CD4-positive, CD25-positive, alpha-beta regulatory T cell (primary cell): ENCODE results near the gene NKX2-8. TPM values are rescaled to one million over a fixed set of nuclear protein-coding genes. Genes with fewer than 3 reads are reported as not detected.

Experiments used
- ATAC-seq, 2 donors: fragments of 150-1000 bp; cut with Tn5 transposase; one replicate each; pipeline ENCODE4 v1.10.0; 2021; ENCODE audit warnings: low read depth in 2 of 2, moderate number of reproducible peaks in 2 of 2, moderate library complexity in 1 of 2
- DNase-seq, 3 donors: peaks; one replicate each; pipeline versions ENCODE4 v3.0.0 to v3.0.0-alpha.2; 2012 to 2022; ENCODE audit warnings: mixed read lengths in 1 of 3
- H3K27ac ChIP-seq: one replicate; pipeline ENCODE4 v1.7.0; 2013; ENCODE audit warnings: mild to moderate bottlenecking, low read length; ENCODE audit not compliant: insufficient read depth, poor library complexity, severe bottlenecking
- H3K27me3 ChIP-seq: one replicate; pipeline ENCODE4 v1.7.0; 2013; ENCODE audit warnings: low read length; ENCODE audit not compliant: control insufficient read depth, insufficient read depth
- H3K36me3 ChIP-seq: one replicate; pipeline ENCODE4 v1.7.0; 2013; ENCODE audit warnings: mild to moderate bottlenecking, low read length, moderate library complexity; ENCODE audit not compliant: control insufficient read depth, insufficient read depth
- H3K4me1 ChIP-seq: 2 replicates; pipeline ENCODE4 v1.7.0; 2013; ENCODE audit warnings: mild to moderate bottlenecking, low read length; ENCODE audit not compliant: insufficient read depth, control insufficient read depth, poor library complexity, severe bottlenecking
- H3K4me3 ChIP-seq: one replicate; pipeline ENCODE4 v1.7.0; 2013; ENCODE audit warnings: low read depth, mild to moderate bottlenecking, low read length, moderate library complexity
- H3K9me3 ChIP-seq, 2 experiments: 1 replicate in 1 of 2; 2 replicates in 1 of 2; pipeline ENCODE4 v1.7.0; 2013; ENCODE audit warnings: low read length in 2 of 2, mild to moderate bottlenecking in 1 of 2, moderate library complexity in 1 of 2; ENCODE audit not compliant: control insufficient read depth in 2 of 2
- H3K27ac Mint-ChIP-seq, 3 donors: one replicate each; pipeline ENCODE4 v1.8.0; 2020 to 2022; ENCODE audit warnings: mild to moderate bottlenecking in 3 of 3, mixed read lengths in 3 of 3, moderate library complexity in 2 of 3
- H3K27me3 Mint-ChIP-seq: one replicate; pipeline ENCODE4 v1.8.0; 2022; ENCODE audit warnings: mild to moderate bottlenecking, mixed read lengths
- H3K36me3 Mint-ChIP-seq: one replicate; pipeline ENCODE4 v1.8.0; 2020; ENCODE audit warnings: mixed read lengths
- H3K4me1 Mint-ChIP-seq, 4 donors: one replicate each; pipeline ENCODE4 v1.8.0; 2020 to 2022; ENCODE audit warnings: mixed read lengths in 4 of 4, mild to moderate bottlenecking in 1 of 4
- H3K4me3 Mint-ChIP-seq, 4 donors: one replicate each; pipeline ENCODE4 v1.8.0; 2020 to 2022; ENCODE audit warnings: mild to moderate bottlenecking in 4 of 4, mixed read lengths in 4 of 4, moderate library complexity in 3 of 4
- H3K9me3 Mint-ChIP-seq, 7 donors: one replicate each; pipeline ENCODE4 v1.8.0; 2020 to 2022; ENCODE audit warnings: mixed read lengths in 7 of 7, mild to moderate bottlenecking in 3 of 7, moderate library complexity in 2 of 7
- polyA plus RNA-seq, 4 donors: library from polyadenylated mRNA; unstranded; fragments of 300-500 nt; fragmentation: Illumina TruSeq; gene quantifications; one replicate each; pipeline ENCODE4 v1.2.3, GENCODE V29; 2021
- total RNA-seq: library from RNA; stranded (reverse); gene quantifications from one replicate; pipeline ENCODE4 v1.2.3, GENCODE V29; 2022

Gene NKX2-8
- total RNA-seq (not detected), polyA plus RNA-seq (not detected)

DNA sequence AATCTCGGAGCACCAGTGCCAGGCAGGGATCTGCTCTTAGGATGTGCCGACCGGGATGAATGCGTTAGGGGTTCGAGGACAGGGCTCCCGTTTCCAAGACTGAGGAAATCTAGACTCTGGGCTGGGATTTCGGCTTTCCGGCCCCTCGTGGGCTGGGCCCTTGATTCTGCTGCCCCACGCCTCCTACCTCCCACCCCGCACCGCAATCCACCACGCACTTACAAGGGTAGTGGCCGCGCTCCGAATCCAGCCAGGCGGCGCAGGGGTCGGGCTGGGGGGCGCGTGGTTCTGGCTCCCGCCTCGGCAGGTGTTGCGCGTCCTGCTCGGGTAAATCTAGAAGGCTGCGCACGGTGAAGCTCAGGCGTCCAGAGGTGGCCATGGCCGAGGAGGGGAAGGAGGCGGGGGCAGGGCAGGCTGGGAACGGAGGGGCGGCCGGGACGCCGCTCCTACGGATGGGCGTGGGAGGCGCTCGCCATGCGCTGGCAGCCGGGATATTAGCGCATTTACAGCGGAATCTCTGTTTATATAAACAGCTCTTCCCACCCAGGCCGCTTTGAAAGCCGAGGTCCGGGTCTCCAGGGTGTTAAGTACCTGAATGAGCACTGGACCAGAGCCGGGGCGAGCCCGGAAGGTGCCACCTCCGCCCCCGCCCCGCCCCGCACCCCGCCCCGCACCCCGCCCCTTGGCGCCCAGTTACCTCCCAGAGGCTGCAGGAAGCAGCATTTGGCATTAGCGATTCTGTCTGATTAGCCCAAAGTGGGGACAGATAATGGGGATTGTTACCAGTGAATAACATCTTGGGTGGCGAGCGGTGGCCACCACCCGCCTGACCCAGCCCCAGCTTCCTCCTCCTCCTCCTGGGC is at the start of gene NKX2-8:
Gene NKX2-8 (minus strand): TSS at position 604 of the 863 bp plus-strand sequence. CDS start 225 bp downstream, at position 379.
- DNase-seq (no peak), ATAC-seq (no peak)
- no peak within 1 kb of the TSS for H3K4me3 Mint-ChIP-seq
- Histone ChIP-seq H3K4me1 (no peaks in the 10 kb centered on the region), H3K4me3 (no peak within 1 kb of the TSS), H3K27me3 (peaks cover 22% of the 10 kb centered on the region), H3K36me3 (no peaks in the 10 kb centered on the region), H3K9me3 (no peaks in the 10 kb centered on the region), H3K27ac (no peak within 1 kb of the TSS)
- peaks cover 0 to 2% (median 0%) of the 10 kb centered on the region in 4 donors for H3K4me1 Mint-ChIP-seq
- H3K36me3 Mint-ChIP-seq, result no peaks in the 10 kb centered on the region
- H3K27ac Mint-ChIP-seq, result no peak within 1 kb of the TSS
- H3K27me3 Mint-ChIP-seq, result peaks cover 72% of the 10 kb centered on the region
- H3K9me3 Mint-ChIP-seq, result peaks cover 0 to 5% (median 0%) of the 10 kb centered on the region in 7 donors

DNA sequence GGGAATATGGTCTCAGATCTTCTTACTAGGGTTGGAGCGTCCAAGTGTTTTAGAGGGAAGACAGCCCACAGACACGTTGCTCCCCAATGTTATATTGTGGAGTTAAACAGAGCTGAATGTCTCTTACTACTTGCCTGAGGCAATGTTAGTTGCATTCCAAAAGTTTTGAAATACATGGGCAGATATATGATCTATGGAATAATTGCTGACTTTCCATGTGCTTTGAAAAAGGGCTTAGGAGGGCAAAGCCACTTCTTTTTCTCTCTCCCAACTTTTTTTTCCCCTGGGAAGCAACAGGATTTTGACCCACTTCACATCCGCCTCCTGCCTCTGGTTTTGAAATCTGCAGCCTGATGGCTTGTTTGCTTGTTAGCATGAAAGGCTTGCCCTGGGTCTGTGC is 45.6 kb upstream of the NKX2-8 start:
- H3K9me3 ChIP-seq, result no peaks in the 10 kb centered on the region
- no peak overlapping the region for H3K4me3 ChIP-seq
- no peaks in the 10 kb centered on the region for H3K27me3 Mint-ChIP-seq
- no peaks in the 10 kb centered on the region for H3K36me3 Mint-ChIP-seq
- H3K27ac ChIP-seq, result no peak overlapping the region
- no peaks in the 10 kb centered on the region for H3K27me3 ChIP-seq
- no peaks in the 10 kb centered on the region for H3K4me1 ChIP-seq
- peaks cover 0 to 4% (median 2%) of the 10 kb centered on the region in 7 donors for H3K9me3 Mint-ChIP-seq
- no peak overlapping the region for H3K4me3 Mint-ChIP-seq
- no peaks in the 10 kb centered on the region for H3K4me1 Mint-ChIP-seq
- ATAC-seq, result no peak
- no peak for DNase-seq
- H3K27ac Mint-ChIP-seq, result no peak overlapping the region
- H3K36me3 ChIP-seq, result no peaks in the 10 kb centered on the region

GRCh38 chr14:36626151-36626550 is 43.7 kb upstream of the NKX2-8 start:
- Mint-ChIP-seq H3K36me3 (no peaks in the 10 kb centered on the region), H3K27ac (no peak overlapping the region), H3K4me1 (no peaks in the 10 kb centered on the region), H3K9me3 (peaks cover 0 to 5% (median 2%) of the 10 kb centered on the region in 7 donors), H3K27me3 (peaks cover 4% of the 10 kb centered on the region), H3K4me3 (no peak overlapping the region)
- no peaks in the 10 kb centered on the region for H3K36me3 ChIP-seq
- no peak for DNase-seq
- H3K27ac ChIP-seq, result no peak overlapping the region
- no peaks in the 10 kb centered on the region for H3K4me1 ChIP-seq
- H3K27me3 ChIP-seq, result no peaks in the 10 kb centered on the region
- no peak for ATAC-seq
- H3K4me3 ChIP-seq, result no peak overlapping the region
- no peaks in the 10 kb centered on the region for H3K9me3 ChIP-seq

DNA sequence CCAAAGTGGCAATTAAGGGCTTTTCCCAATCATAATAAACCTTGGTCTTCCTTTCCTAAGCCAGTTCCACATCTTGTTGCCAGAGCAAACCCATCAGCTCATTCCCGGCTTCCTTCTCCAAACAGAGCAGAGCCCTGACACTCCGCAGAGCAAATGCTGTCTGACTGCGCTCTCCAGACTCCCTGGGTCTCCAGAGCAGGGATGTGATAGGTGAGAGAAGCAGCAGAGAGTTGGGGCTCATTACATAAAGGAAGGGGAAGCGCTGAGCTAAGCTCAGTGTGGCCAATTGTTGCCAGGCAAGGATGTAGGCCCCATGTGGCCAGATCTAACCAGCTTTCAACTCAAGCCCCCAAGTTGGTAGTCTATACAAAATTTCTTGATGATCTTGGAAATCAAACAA is 43.0 kb upstream of the NKX2-8 start:
- peaks cover 4% of the 10 kb centered on the region for H3K27me3 Mint-ChIP-seq
- DNase-seq, result no peak
- peaks cover 0 to 6% (median 2%) of the 10 kb centered on the region in 7 donors for H3K9me3 Mint-ChIP-seq
- H3K4me3 Mint-ChIP-seq, result no peak overlapping the region
- H3K4me1 Mint-ChIP-seq, result no peaks in the 10 kb centered on the region
- ATAC-seq, result no peak
- Histone ChIP-seq H3K9me3 (no peaks in the 10 kb centered on the region), H3K27ac (no peak overlapping the region), H3K27me3 (no peaks in the 10 kb centered on the region), H3K36me3 (no peaks in the 10 kb centered on the region), H3K4me3 (no peak overlapping the region), H3K4me1 (no peaks in the 10 kb centered on the region)
- H3K36me3 Mint-ChIP-seq, result no peaks in the 10 kb centered on the region
- H3K27ac Mint-ChIP-seq, result no peak overlapping the region

GRCh38 chr14:36625014-36625413 is 42.6 kb upstream of the NKX2-8 start:
- Histone ChIP-seq H3K4me3 (no peak overlapping the region), H3K27ac (no peak overlapping the region), H3K4me1 (no peaks in the 10 kb centered on the region), H3K27me3 (no peaks in the 10 kb centered on the region), H3K9me3 (no peaks in the 10 kb centered on the region), H3K36me3 (no peaks in the 10 kb centered on the region)
- DNase-seq (no peak), ATAC-seq (no peak)
- Mint-ChIP-seq H3K4me1 (no peaks in the 10 kb centered on the region), H3K9me3 (peaks cover 0 to 6% (median 2%) of the 10 kb centered on the region in 7 donors), H3K4me3 (no peak overlapping the region), H3K36me3 (no peaks in the 10 kb centered on the region), H3K27me3 (peaks cover 4% of the 10 kb centered on the region), H3K27ac (no peak overlapping the region)

DNA sequence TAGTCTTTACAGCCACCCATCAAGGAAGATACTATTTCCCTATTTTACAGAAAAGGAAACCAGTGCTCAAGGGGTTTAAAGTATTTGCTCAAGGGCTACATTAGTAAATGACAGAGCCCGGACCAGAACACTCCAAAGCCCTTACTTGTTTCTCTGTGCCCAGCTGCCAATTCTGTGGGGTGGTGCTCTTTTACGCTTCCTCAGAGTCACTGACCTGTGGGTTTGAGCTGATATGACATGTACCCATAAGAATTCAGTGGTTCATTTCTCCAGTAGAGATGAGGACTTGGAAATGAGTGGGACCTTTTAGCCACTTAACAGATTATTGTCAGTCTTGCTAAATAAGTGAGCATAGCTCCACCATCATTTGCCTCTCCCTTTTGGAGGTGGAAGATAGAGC is 37.4 kb upstream of the NKX2-8 start:
- H3K36me3 Mint-ChIP-seq, result no peaks in the 10 kb centered on the region
- H3K27me3 Mint-ChIP-seq, result peaks cover 4% of the 10 kb centered on the region
- DNase-seq (no peak), ATAC-seq (no peak)
- no peak overlapping the region for H3K4me3 Mint-ChIP-seq
- Histone ChIP-seq H3K9me3 (no peaks in the 10 kb centered on the region), H3K4me1 (no peaks in the 10 kb centered on the region), H3K36me3 (no peaks in the 10 kb centered on the region), H3K4me3 (no peak overlapping the region), H3K27ac (no peak overlapping the region), H3K27me3 (no peaks in the 10 kb centered on the region)
- H3K4me1 Mint-ChIP-seq, result no peaks in the 10 kb centered on the region
- H3K9me3 Mint-ChIP-seq, result peaks cover 0 to 6% (median 1%) of the 10 kb centered on the region in 7 donors
- no peak overlapping the region for H3K27ac Mint-ChIP-seq

- H3K27me3 ChIP-seq, result no peaks in the 10 kb centered on the region
- Mint-ChIP-seq H3K4me3 (no peak overlapping the region), H3K27ac (no peak overlapping the region), H3K36me3 (no peaks in the 10 kb centered on the region), H3K9me3 (peaks cover 0 to 6% (median 3%) of the 10 kb centered on the region in 7 donors), H3K27me3 (peaks cover 4% of the 10 kb centered on the region), H3K4me1 (no peaks in the 10 kb centered on the region)
- DNase-seq, result no peak
- no peak overlapping the region for H3K27ac ChIP-seq
- H3K4me1 ChIP-seq, result no peaks in the 10 kb centered on the region
- no peaks in the 10 kb centered on the region for H3K36me3 ChIP-seq
- no peak for ATAC-seq
- H3K9me3 ChIP-seq, result no peaks in the 10 kb centered on the region
- no peak overlapping the region for H3K4me3 ChIP-seq
Measured at GRCh38 chr14:36619131-36619530, 36.7 kb upstream of the NKX2-8 start.

- ATAC-seq, result no peak
- H3K36me3 ChIP-seq, result no peaks in the 10 kb centered on the region
- H3K27me3 ChIP-seq, result no peaks in the 10 kb centered on the region
- Mint-ChIP-seq H3K4me3 (no peak overlapping the region), H3K27me3 (peaks cover 4% of the 10 kb centered on the region), H3K9me3 (peaks cover 0 to 6% (median 3%) of the 10 kb centered on the region in 7 donors), H3K27ac (no peak overlapping the region), H3K36me3 (no peaks in the 10 kb centered on the region), H3K4me1 (no peaks in the 10 kb centered on the region)
- H3K9me3 ChIP-seq, result no peaks in the 10 kb centered on the region
- no peak overlapping the region for H3K4me3 ChIP-seq
- H3K27ac ChIP-seq, result no peak overlapping the region
- H3K4me1 ChIP-seq, result no peaks in the 10 kb centered on the region
- no peak for DNase-seq
Measured at GRCh38 chr14:36618641-36619040, 36.2 kb upstream of the NKX2-8 start.
